ENCODE results near the gene CCDC110.

The CCDC110 gene

GRCh38 chr4:185421366-185422124 lies 50.0 kb downstream of the CCDC110 start:
- no peak for DNase-seq (ENCODE audit: low read depth)

- DNase-seq (ENCODE audit: low read depth), result no peak
Observed at GRCh38 chr4:185416955-185417354, 54.6 kb downstream of the CCDC110 start.

GRCh38 chr4:185412412-185412811 lies 59.1 kb downstream of the CCDC110 start:
- DNase-seq (ENCODE audit: low read depth), result no peak

GRCh38 chr4:185411849-185412248 lies 59.7 kb downstream of the CCDC110 start:
- no peak for DNase-seq (ENCODE audit: low read depth)

GRCh38 chr4:185408432-185408831 lies 63.1 kb downstream of the CCDC110 start:
- no peak for DNase-seq (ENCODE audit: low read depth)

GRCh38 chr4:185405296-185405999 lies 66.1 kb downstream of the CCDC110 start:
- no peak for DNase-seq (ENCODE audit: low read depth)

GRCh38 chr4:185404031-185404430 lies 67.5 kb downstream of the CCDC110 start:
- DNase-seq (ENCODE audit: low read depth), result no peak

- DNase-seq (ENCODE audit: low read depth), result no peak
Observed at GRCh38 chr4:185399466-185399865, 72.1 kb downstream of the CCDC110 start.

GRCh38 chr4:185398618-185399017 lies 72.9 kb downstream of the CCDC110 start:
- DNase-seq (ENCODE audit: low read depth), result no peak

GRCh38 chr4:185396724-185397385 lies 74.7 kb downstream of the CCDC110 start, which contains the start of gene ANKRD37:
Gene ANKRD37, plus strand, starts transcription at chr4:185396841. Its CDS starts 83 bp downstream, at chr4:185396924.
- DNase-seq (ENCODE audit: low read depth), result no peak

GRCh38 chr4:185395956-185396723 lies 75.4 kb downstream of the CCDC110 start:
- DNase-seq (ENCODE audit: low read depth), result peak; percentile 86

GRCh38 chr4:185395238-185395955 lies 76.1 kb downstream of the CCDC110 start, which contains the start of gene LRP2BP:
Gene LRP2BP, minus strand, starts transcription at chr4:185395924. Its CDS starts 17,738 bp downstream, at chr4:185378186.
- peak; percentile 61 for DNase-seq (ENCODE audit: low read depth)

Data from HS-5 (cell line).